Measurements from ENCODE around the gene KRT78. TPM values are rescaled to one million over a fixed set of nuclear protein-coding genes. Genes with fewer than 3 reads are reported as not detected.
A peak's percentile ranks its signal among the peaks of the same experiment; 100 is the strongest.

KRT78 gene
- polyA plus RNA-seq, 3 donors: not detected

DNA sequence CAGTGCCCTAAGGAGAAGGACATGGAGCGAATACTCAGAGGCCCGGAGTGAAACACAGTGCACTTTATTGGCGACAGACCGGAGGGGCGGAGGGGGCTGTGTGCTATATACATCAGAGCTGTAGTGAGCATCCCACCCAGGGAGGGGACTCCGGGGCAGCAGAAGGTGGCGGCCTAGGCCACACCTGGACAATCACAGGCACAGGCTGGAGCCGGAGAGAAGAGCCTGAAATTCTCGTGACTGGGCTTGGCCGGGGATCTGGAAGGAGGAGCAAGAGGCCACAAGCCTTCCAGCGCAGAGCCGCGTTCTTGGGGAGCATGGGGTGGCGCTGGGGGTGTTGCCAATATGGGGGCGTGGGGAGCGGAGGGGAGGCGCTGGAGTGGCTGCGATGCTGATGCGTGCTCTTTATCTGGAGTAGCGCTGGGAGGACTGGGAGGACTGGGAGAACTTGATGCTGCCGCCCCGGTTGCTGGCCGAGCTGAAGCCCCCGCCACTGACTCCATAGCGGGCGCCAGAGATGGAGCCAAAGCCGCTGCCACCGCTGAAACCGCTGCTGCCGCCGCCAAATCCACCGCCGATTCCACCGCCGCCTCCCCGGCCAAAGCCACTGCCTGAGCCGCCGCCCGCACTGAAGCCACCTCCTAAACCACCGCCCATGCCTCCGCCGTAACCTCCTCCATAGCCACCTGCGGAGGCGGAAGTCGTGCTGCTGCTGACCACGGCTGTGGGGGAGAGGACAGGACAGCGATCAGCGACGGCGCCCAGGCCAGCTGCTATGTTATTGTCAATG, 59.0 kb downstream of the KRT78 start:
- H3K4me1 Mint-ChIP-seq: peaks cover 5% of the 10 kb centered on the region
- Histone ChIP-seq H3K4me2 (replicated peaks; ENCODE audit: extremely low read depth, low read length, poor library complexity, severe bottlenecking) (no peak overlapping the region), H3K4me1 (ENCODE audit: control insufficient read depth in 1 of 2, insufficient read depth in 2 of 2, low read length in 2 of 2) (no peaks in the 10 kb centered on the region), H3K36me3 (replicated peaks in 1 of 2; ENCODE audit: control insufficient read depth in 1 of 2, insufficient read depth in 2 of 2, low read length in 2 of 2) (no peaks in the 10 kb centered on the region), H3K27ac (ENCODE audit: low read depth in 1 of 2, low read length in 2 of 2) (no peak overlapping the region), H3K79me2 (ENCODE audit: insufficient read depth, low read length) (no peaks in the 10 kb centered on the region), H2AFZ (ENCODE audit: insufficient read depth, low read depth, low read length, poor library complexity, severe bottlenecking) (no peak overlapping the region), H3K9ac (ENCODE audit: insufficient read depth, low read length, poor library complexity, severe bottlenecking) (no peak overlapping the region), H3K9me3 (replicated peaks in 1 of 2; ENCODE audit: control insufficient read depth in 1 of 2, insufficient read depth in 1 of 2, low read length in 2 of 2) (no peaks in the 10 kb centered on the region), H3K4me3 (replicated peaks in 1 of 3; ENCODE audit: low read depth in 2 of 3, low read length in 3 of 3) (no peak overlapping the region), H4K20me1 (ENCODE audit: insufficient read depth, low read length) (no peaks in the 10 kb centered on the region), H3K27me3 (ENCODE audit: control insufficient read depth in 2 of 2, insufficient read depth in 2 of 2, low read length in 2 of 2) (peaks cover 6 to 19% of the 10 kb centered on the region in 2 donors)
- peaks cover 30 to 40% (median 30%) of the 10 kb centered on the region in 3 donors for H3K27me3 Mint-ChIP-seq (ENCODE audit: low read depth in 3 of 3)
- TF ChIP-seq, protein P1, sequence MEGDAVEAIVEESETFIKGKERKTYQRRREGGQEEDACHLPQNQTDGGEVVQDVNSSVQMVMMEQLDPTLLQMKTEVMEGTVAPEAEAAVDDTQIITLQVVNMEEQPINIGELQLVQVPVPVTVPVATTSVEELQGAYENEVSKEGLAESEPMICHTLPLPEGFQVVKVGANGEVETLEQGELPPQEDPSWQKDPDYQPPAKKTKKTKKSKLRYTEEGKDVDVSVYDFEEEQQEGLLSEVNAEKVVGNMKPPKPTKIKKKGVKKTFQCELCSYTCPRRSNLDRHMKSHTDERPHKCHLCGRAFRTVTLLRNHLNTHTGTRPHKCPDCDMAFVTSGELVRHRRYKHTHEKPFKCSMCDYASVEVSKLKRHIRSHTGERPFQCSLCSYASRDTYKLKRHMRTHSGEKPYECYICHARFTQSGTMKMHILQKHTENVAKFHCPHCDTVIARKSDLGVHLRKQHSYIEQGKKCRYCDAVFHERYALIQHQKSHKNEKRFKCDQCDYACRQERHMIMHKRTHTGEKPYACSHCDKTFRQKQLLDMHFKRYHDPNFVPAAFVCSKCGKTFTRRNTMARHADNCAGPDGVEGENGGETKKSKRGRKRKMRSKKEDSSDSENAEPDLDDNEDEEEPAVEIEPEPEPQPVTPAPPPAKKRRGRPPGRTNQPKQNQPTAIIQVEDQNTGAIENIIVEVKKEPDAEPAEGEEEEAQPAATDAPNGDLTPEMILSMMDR (IDR thresholded peaks at IDR 0.05): no peak
- peak overlapping the region in 1 of 7 donors; percentile 55 for H3K27ac Mint-ChIP-seq
- 26% methylated on average over 43 of the region's 50 CpGs for whole genome bisulfite sequencing (ENCODE audit: insufficient coverage)
- intact Hi-C loops (cut with micrococcal nuclease): no loop called here
- no peaks in the 10 kb centered on the region for H3K36me3 Mint-ChIP-seq
- H3K9me3 Mint-ChIP-seq: peaks cover 0 to 6% (median 0%) of the 10 kb centered on the region in 7 donors
- peak overlapping the region in 1 of 2 donors; percentile 74 for H3K4me3 Mint-ChIP-seq
- no peak for DNase-seq

DNA sequence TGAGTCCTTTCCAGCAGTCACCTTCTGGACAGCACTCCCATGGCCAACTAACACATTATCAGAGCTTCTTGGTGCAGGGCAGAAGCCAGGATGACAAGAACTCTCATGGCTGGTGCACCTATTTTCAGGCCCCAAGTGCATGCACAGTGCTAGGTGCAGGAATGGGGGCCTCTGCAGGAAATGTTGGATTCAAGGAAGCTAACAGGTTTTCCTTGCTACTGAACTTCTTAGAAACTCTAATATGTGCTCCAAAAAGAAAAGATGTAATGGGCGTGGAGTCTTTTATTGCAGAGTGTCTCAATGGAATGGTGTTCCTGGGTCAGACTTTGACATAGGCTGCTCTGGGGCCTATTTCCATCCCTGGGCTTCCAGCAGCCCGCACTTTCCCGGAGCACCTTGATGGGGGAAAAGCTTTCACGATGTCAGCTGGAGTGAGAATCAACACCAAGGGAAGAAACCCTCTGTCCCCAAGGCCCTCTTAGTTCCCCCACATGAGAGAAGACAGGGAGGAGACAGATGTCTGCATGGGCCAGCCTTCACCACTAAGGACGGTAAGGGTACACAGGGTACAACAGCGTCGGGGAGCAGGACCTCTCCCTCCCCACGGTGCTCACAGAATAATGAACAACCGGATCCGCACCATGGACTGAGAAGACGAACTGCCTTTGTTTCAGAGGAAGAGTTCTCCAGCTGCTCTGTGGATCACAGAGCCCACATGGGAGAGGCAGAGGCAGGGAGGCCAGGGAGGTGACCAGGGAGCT, 59.7 kb downstream of the KRT78 start:
- Histone ChIP-seq H3K4me2 (replicated peaks; ENCODE audit: extremely low read depth, low read length, poor library complexity, severe bottlenecking) (no peak overlapping the region), H3K4me3 (replicated peaks in 1 of 3; ENCODE audit: low read depth in 2 of 3, low read length in 3 of 3) (no peak overlapping the region), H3K4me1 (ENCODE audit: control insufficient read depth in 1 of 2, insufficient read depth in 2 of 2, low read length in 2 of 2) (no peaks in the 10 kb centered on the region), H4K20me1 (ENCODE audit: insufficient read depth, low read length) (no peaks in the 10 kb centered on the region), H3K27me3 (ENCODE audit: control insufficient read depth in 2 of 2, insufficient read depth in 2 of 2, low read length in 2 of 2) (peaks cover 6 to 19% of the 10 kb centered on the region in 2 donors), H3K36me3 (replicated peaks in 1 of 2; ENCODE audit: control insufficient read depth in 1 of 2, insufficient read depth in 2 of 2, low read length in 2 of 2) (no peaks in the 10 kb centered on the region), H3K9me3 (replicated peaks in 1 of 2; ENCODE audit: control insufficient read depth in 1 of 2, insufficient read depth in 1 of 2, low read length in 2 of 2) (no peaks in the 10 kb centered on the region), H3K79me2 (ENCODE audit: insufficient read depth, low read length) (no peaks in the 10 kb centered on the region), H2AFZ (ENCODE audit: insufficient read depth, low read depth, low read length, poor library complexity, severe bottlenecking) (no peak overlapping the region), H3K9ac (ENCODE audit: insufficient read depth, low read length, poor library complexity, severe bottlenecking) (no peak overlapping the region), H3K27ac (ENCODE audit: low read depth in 1 of 2, low read length in 2 of 2) (no peak overlapping the region)
- WGBS (ENCODE audit: insufficient coverage): 93% methylated on average over 7 of the region's 11 CpGs
- peaks cover 5% of the 10 kb centered on the region for H3K4me1 Mint-ChIP-seq
- TF ChIP-seq, protein P1 (IDR thresholded peaks at IDR 0.05): no peak
- H3K27ac Mint-ChIP-seq: no peak overlapping the region
- DNase-seq: no peak
- peak overlapping the region in 1 of 2 donors; percentile 74 for H3K4me3 Mint-ChIP-seq
- intact Hi-C loops (cut with micrococcal nuclease): no loop called here
- peaks cover 31 to 38% (median 32%) of the 10 kb centered on the region in 3 donors for H3K27me3 Mint-ChIP-seq (ENCODE audit: low read depth in 3 of 3)
- no peaks in the 10 kb centered on the region for H3K36me3 Mint-ChIP-seq
- H3K9me3 Mint-ChIP-seq: peaks cover 0 to 6% (median 0%) of the 10 kb centered on the region in 7 donors

Data from CD14-positive monocyte (primary cell).